GM12875 (cell line): ENCODE results near the gene ATG4A.

ENCODE experiments used
- H3K4me3 ChIP-seq: one replicate; pipeline ENCODE4 v1.5.1; 2011; ENCODE audit warnings: low read depth, low read length, control low read depth
- TF ChIP-seq, protein P1 (sequence below): IDR thresholded peaks from 2 replicates; pipeline ENCODE4 v1.5.1; 2011; ENCODE audit warnings: low read depth, mild to moderate bottlenecking, control low read depth, inconsistent platforms, low read length, moderate library complexity, borderline replicate concordance; ENCODE audit not compliant: insufficient read depth

The ATG4A gene

DNA sequence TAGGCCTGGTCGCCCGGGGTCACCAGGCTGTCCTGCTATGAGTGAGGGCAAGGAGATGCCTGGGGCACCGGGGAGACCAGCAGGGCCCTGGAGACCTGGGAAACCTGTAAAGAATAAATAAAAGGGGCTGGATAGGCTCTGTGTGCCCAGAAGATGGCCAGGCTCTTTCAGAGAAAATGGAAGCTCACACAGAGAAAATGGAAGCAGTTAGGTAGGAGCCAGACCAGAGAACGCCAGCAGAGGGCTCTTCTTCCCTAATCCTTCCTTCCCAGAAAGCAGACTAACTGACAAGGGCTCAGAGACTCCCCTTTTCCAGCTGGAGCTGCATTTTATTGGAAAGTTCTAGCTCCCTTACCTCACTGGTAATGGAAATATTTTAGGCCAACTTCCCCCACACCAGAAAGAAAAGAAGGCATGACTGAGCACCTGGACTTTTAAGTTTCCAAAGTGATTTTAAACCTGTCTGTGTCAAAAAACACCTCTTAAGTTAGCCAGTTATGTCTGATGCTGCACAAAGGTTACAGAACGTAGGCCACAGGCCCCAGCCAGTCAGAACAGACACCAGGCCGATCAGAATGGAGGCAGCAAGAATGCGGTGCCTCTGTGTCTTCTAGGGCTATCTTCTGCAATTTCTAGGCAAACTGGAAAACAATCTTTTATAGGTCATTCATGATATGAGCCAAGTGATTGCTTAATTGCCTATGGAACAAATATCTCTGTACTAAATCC, 74.0 kb downstream of the ATG4A start:
- TF ChIP-seq, protein P1, sequence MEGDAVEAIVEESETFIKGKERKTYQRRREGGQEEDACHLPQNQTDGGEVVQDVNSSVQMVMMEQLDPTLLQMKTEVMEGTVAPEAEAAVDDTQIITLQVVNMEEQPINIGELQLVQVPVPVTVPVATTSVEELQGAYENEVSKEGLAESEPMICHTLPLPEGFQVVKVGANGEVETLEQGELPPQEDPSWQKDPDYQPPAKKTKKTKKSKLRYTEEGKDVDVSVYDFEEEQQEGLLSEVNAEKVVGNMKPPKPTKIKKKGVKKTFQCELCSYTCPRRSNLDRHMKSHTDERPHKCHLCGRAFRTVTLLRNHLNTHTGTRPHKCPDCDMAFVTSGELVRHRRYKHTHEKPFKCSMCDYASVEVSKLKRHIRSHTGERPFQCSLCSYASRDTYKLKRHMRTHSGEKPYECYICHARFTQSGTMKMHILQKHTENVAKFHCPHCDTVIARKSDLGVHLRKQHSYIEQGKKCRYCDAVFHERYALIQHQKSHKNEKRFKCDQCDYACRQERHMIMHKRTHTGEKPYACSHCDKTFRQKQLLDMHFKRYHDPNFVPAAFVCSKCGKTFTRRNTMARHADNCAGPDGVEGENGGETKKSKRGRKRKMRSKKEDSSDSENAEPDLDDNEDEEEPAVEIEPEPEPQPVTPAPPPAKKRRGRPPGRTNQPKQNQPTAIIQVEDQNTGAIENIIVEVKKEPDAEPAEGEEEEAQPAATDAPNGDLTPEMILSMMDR, result peak; percentile 33; the same call in 1 of the 2 replicates
- no peak overlapping the region for H3K4me3 ChIP-seq

DNA sequence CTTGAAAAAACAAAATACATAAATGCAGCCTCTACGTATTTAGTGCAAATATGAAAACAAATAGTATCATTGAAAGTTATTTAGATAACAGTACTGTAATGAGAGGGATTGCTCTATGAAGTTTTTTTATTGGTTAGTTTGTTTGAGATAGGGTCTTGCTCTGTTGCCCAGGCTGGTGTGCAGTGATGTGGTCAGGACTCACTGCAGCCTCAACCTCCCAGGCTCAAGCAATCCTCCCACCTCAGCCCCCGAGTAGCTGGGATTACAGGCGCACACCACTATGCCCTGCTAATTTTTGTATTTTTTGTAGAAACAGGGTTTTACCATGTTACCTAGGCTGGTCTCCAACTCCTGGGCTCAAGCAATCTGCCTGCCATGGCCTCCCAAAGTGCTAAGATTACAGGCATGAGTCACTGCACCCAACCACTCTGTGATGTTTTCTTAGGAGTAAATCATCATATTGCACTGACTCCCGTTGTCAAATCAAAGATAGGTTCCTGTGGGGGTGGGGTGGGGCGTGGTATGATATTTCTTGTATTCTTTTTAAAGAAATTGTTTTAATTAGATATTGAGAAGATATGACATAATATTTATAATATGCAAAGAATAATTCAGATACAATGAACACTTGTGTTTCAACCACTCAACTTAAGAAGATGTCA, 75.8 kb downstream of the ATG4A start:
- no peak overlapping the region for H3K4me3 ChIP-seq
- TF ChIP-seq, protein P1, result no peak

DNA sequence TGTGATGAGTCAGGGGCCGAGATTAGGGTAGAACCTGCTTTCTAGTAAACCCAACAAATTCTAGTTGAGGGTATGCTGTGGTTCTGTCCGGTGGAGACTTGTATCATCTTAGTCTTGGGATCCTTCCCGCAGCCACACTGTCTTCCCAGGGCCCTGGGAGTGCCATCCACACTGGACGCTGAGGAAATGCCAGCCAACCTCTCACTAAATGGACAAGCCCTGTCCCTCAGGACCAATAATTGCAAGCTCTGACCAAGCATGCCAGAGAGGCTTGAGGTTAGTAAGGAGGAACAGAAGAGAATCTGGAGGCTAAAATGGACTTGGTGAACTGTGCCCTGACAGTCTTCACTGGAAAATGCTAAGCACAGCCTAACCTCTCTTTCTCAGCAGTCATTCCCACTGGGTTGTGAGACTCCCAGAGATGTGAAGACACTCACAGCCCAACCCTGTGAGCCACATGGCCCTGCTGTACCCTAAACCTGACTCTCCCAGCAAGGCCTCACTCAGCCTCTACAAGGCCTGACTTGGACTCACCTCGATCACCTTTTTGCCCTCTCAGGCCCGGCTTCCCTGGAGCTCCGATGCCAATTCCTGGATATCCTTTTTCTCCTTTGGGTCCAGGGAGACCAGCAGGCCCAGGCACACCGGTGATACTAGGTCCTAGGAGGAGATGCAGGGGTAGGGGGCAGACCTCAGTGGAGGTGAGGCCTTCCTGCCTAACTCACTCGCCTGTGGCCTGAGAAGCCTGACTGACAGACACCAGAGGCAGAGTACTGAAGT, 77.6 kb downstream of the ATG4A start:
- no peak overlapping the region for H3K4me3 ChIP-seq
- TF ChIP-seq, protein P1, result no peak

DNA sequence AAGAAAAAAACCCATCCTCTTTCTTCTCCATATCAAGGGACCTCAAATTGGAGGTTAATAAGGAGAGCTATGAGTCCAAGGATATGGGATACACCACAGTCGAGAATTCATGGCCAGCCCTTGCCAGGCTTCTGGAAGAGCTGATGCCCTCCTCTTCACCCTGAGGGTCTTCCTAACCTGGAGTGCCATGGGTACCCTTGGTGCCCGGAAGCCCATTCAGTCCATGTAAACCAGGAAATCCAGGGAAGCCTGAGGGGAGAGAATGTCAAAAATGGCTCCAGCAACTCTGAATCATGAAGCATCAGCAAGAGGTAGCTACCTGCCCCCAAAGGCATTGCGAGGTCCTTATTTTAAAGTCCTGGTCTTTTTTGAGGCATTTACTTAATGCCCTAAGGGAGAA, 78.2 kb downstream of the ATG4A start:
- no peak overlapping the region for H3K4me3 ChIP-seq
- TF ChIP-seq, protein P1, result no peak

DNA sequence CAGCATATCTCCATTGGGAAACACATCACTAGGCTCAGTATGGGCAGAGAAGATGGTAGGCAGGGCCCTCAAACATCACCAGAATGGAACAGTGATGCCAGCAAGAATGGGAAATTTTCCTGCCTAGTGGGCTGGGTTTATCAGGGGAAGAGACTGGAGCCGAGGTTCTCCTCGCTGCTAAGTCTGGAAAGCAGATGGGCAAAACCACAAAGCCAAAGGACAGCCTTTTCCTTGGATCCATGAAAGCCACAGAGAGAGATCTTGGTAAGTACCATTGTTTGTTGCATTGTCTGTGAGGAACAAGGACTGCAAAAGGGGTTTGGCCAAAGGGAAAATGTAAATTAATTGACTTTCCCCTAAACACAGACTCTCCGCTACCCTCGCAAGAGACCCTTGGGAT, 80.1 kb downstream of the ATG4A start:
- H3K4me3 ChIP-seq, result no peak overlapping the region

DNA sequence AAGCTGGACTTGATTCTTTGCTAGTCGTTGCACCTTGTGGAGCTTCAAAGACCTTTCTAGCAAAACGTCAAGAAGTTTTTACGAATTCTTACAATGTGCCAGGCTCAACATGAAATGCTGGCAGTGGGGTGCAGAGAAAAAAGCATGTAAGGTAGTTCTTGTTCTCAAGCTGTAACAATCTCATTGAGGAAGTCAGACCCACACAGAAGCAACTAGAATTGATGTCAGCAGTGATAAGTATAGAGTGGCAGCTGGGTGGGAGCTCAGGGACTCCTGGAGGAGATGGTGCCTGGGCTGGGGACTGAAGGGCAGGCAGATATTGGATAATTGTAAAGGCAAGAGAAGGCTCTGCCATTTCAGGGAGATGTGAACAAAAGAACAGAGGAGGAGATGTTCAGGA, 82.3 kb downstream of the ATG4A start:
- H3K4me3 ChIP-seq, result no peak overlapping the region
- TF ChIP-seq, protein P1, result no peak

More for the DNA sequence above, 80.1 kb downstream of the ATG4A start:
- TF ChIP-seq, protein P1, result no peak
